Loucy (cell line): ENCODE measurements around the gene STX16.

ENCODE experiments used
- EZH2phosphoT487 ChIP-seq: fragments of 200-600 bp; IDR thresholded peaks from 2 replicates; pipeline ENCODE4 v1.6.1; 2018; ENCODE audit warnings: antibody characterized with exemption, mild to moderate bottlenecking, moderate library complexity, borderline replicate concordance
- TF ChIP-seq, protein P1 (sequence below): fragments of 200-600 bp; sonication (generic); conservative IDR thresholded peaks from 2 replicates; pipeline ENCODE4 v1.5.1; 2014; ENCODE audit warnings: mild to moderate bottlenecking, antibody characterized with exemption, low read length

DNA sequence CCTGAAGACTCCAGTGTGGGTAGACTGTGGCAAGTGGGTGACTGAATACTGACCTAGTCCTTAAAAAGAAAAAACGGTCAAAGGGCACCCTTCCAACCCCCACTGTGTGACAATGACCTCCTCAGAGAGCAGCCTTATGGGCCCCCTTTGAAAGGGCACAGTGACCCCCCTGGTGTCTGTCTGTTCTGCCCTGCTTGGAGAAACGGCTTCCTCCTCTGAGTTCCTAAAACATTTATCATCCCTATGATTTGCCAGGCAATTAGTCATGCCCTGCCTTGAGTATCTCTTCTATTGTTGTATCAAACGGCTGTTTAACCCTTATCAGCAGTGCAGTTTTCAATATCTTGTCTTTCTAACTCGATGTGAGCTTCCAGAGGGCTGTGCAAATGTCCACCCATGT, 21.0 kb upstream of the STX16 start:
- TF ChIP-seq, protein P1, sequence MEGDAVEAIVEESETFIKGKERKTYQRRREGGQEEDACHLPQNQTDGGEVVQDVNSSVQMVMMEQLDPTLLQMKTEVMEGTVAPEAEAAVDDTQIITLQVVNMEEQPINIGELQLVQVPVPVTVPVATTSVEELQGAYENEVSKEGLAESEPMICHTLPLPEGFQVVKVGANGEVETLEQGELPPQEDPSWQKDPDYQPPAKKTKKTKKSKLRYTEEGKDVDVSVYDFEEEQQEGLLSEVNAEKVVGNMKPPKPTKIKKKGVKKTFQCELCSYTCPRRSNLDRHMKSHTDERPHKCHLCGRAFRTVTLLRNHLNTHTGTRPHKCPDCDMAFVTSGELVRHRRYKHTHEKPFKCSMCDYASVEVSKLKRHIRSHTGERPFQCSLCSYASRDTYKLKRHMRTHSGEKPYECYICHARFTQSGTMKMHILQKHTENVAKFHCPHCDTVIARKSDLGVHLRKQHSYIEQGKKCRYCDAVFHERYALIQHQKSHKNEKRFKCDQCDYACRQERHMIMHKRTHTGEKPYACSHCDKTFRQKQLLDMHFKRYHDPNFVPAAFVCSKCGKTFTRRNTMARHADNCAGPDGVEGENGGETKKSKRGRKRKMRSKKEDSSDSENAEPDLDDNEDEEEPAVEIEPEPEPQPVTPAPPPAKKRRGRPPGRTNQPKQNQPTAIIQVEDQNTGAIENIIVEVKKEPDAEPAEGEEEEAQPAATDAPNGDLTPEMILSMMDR = no peak
- TF ChIP-seq EZH2phosphoT487 = no peak
